ENCODE measurements around the gene PHF21B. TPM values are rescaled to one million over a fixed set of nuclear protein-coding genes. Genes with fewer than 3 reads are reported as not detected.
A peak's percentile ranks its signal among the peaks of the same experiment; 100 is the strongest.

PHF21B gene
- total RNA-seq, 1 donor from 2014 or later, result 3.9 TPM

DNA sequence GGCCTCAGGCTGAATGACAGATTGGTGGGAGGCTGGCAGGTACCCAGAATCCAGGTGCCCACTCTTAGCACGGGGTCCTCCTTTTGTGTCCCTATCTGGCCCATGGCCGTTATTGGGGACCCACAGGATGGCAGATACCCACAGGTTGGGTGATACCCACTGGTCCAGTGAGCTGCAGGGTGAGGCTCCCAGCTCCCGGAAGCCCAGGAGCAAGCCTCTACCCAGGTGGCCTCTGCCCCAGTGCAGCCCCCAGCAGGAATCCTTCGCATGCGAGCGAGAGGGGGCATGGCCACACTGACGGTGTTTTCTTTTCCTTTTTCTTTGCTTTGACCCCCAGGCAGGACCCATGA is 116.1 kb downstream of the PHF21B start:
- DNase-seq (ENCODE audit: low spot score), result peak; percentile 32

DNA sequence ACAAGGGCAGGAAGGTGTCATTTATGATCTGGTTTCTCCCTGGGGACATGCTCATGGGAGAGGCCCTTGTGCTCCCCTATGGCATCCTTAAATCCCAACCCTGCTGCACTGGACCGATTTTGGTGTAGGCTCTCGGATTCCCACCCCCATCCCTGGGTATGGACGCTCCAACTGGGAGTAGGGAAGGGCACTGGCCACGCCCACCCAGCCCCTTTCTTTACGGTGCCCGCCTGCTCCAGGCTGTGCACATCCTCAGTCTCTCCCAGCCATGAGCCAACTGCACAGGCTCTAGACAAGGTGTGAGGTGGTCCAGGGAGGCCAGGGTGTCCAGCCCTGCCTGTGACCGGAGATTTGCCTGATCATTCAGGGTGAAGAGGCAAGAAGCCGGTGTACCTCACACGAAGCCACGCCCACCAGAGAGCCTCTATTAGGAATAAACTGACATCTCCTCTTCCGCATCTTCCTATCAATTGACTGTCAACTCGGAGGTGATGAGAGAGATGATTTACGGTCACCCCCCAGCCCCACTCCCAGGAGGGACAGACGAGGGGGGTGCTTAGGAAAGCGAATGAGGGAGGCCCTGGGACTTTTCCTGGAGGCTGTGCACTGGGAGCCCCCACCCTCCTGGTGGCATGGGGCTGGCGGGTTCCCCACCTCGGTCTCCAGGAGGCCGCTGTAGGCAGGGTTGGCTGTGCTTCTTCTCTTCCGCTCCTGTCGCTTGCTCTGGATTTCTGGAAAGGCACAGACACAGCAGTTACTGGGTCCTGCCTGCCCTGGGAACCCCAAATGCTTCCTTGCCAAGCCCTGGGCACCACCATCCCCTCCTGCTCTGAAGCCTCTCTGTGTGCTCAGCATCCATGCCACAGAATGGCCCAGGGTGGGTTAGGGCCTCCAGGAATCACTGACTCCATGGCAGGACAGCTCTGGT is 116.7 kb downstream of the PHF21B start:
- peak; percentile 32 for DNase-seq (ENCODE audit: low spot score)

DNA sequence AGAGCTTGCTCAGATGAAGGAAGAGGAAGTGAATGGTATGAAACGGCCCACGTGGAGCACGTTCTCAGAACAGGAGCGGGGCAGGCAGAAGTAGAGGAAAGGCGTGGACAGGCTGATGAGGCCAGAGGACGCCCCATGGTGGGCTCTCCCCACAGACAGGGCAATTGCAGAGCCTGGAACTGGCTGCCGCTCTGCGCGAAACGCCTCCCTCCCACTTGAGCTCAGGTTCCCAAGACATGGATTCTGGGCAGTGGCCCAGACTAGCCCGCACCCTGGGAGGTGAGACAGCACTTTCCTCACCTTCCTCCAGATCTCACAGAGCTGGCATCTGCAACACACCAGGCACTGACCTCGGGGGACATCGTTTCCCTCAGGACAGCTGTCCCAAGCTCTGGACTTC is 117.6 kb downstream of the PHF21B start:
- DNase-seq (ENCODE audit: low spot score), result no peak

- no peak for DNase-seq (ENCODE audit: low spot score)
These were observed 118.0 kb downstream of the PHF21B start for GRCh38 chr22:44891791-44892190.

- DNase-seq (ENCODE audit: low spot score), result no peak
These were observed 118.5 kb downstream of the PHF21B start for GRCh38 chr22:44891293-44891747.

DNA sequence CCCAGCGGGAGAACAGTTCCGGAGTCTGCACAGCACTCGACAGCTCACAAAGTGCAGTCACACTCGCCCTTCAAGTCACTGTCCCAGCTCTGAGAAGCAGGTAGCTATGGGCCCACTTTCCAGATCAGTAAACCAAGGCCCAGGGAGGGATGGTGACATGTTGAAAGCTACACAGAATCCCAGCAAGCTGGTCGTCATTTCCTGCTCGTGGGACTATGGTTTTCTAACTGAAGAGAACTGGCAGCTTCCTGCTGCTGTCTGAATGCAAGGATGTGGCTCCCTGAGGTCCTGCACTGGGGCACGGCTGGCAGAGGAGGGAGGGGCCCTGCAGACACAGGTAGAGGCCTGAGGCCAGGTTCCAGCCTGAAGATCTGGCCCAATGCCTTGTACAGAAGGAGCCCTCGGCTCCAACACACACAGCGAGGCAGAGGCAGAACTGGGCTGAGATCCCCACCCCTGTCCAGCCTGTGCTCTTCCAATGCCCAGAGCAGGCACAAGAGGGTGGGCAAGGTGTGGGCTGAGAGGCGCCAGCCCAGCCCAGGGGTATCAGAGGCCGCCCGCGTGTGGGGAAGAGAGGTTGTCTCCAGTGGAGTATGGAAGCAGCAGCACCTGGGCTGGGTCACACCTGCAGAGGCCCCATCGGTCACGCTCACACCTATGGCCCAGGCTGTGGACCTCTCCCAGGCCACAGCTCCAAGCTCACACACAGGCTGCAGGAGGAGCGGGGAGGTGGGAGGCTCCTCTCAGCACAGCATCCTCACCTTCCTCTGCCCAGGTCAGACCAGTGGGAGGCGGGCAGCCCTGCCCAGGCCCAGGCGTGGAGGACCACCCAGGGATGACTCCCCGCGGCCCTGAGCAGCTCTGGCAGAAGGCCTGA is 119.2 kb downstream of the PHF21B start:
- DNase-seq (ENCODE audit: low spot score), result no peak

DNA sequence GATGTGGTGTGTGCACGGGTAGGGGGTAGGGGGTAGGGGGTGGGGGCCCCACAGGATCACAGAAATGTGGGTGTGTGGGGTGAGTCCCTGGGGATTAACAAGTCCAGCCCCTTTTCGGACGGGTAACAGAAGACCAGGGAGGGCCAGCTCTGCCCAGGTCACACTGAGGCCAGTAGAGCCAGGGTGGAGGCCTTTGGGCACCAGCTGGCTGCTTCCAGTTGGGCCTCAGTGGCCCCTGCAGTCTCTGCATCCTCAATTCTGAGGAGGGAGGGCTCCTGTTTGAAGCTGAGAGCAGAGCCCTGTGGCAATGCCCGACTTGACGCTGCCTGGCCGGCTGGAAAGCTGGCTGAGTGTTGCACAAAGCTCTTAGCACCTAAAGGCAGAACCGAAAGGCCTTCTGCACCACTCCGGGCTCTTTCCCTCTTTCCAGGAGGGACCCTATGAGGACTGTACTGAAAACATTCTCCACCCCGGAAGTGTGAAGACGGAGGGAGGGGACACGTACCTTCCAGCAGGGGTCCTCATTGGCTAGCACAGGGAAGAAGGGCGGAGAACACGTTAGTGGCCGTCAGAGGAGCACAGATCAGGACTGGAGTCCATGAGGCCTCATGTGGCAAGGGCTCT is 120.4 kb downstream of the PHF21B start:
- DNase-seq (ENCODE audit: low spot score), result no peak

DNA sequence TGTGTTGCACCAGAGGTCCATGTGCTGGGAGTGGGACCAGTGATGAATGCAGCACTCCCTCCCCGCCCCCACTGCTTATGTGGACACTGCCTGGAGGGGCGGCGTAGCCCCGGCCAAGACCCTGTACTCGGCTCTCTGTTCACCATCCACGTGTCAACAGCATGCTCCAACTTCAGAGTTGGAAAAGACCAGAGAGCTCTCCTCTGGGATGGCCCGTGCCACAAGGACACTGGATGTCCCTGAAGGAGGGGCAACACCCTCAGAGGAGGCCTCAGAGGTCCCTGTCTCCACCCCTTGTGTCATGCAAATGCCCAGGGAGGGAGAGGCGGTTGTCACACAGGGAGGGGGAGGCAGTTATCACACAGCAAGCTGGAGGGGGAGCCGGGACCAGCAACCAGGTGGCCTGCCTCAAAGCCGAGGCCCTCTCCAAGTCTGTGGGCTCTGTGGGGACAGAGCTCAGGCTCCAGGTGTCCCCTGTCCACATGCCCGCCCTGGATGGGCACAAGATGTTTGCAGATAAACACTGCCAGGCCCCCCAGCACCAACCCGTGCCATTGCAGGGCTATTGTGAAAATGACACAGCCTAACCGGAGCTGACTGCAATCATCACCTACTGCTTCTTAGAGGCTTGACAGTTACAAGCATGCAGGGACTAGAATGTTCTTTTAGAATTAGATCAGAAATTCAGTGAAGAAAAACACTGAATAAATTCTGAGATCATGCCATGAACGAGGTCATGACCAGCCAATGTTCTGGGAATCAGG is 121.1 kb downstream of the PHF21B start:
- no peak for DNase-seq (ENCODE audit: low spot score)

- DNase-seq (ENCODE audit: low spot score), result no peak
These were observed 121.9 kb downstream of the PHF21B start for GRCh38 chr22:44887941-44888366.

GRCh38 chr22:44885806-44886360 is 123.9 kb downstream of the PHF21B start:
- no peak for DNase-seq (ENCODE audit: low spot score)

DNA sequence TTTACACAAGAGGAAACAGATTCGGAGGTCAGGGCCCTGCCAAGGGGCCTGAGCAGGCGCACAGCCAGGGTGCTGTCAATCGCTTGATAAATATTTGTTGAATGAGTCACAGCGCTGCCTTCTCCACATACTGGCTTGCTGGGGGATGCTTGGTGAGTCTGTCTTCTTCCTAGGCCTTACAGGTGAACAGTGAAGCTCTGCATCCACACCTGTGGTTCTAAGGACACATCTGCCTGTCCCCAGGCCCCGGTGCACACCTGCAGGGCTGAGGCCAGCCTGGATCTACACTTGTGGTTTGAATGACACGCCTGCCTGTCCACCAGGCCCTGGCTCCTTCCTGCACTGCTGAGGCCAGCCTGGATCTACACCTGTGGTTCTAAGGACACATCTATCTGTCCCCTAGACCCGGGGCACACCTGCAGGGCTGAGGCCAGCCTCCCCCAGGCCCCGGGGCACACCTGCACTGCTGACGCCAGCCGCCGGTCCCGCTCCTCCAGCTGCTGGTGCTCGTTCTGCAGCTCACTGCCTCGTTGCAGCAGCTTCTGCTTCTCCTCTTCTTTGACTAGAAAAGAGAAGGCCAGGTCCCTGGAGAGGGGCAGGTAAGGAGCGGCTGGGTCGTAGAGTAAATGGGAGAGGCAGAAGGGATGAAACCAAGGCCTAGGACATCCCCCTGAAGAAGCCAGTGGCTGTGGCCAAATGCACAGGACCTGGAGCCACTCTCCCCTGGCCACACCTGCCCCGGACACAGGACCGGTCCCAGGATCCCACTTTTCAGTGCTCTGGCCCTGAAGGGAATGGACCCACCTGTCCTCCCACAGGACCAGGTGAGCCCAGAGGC is 124.6 kb downstream of the PHF21B start:
- no peak for DNase-seq (ENCODE audit: low spot score)

DNA sequence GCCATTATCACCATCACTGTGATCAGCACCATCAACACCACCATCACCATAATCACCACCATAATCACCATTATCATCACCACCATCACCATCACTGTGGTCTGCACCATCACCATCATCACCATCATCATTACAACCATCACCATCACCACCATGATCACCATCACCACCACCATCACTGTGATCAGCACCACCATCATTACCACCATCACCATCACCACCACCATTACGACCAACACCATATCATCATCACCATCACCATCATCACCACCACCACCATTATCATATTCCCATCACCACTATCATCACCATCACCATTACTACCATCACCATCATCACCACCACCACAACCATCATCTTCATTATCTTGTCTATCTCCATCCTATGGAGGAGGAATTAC is 125.2 kb downstream of the PHF21B start:
- no peak for DNase-seq (ENCODE audit: low spot score)

DNA sequence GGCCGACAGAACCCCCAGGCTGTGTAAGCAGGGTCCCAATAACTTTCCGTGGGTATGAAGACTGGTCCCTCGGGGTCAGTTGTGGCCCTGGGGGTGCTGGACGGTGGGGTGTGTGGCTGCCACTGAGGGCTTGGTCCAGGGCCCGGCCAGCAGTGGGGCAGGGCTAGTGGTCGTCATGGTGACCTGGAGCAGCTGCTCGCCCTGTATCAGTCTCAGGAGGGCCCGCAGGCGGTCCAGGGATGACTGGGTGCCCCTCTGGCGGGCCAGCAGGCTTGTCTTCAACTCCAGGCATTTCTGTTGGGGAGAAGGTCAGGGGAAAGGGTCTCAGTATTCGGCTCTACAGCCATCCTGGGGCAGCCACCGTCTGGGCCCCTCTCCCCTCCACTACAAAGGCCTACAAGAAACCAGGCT is 126.8 kb downstream of the PHF21B start:
- DNase-seq (ENCODE audit: low spot score), result no peak

GRCh38 chr22:44882226-44882905 is 127.4 kb downstream of the PHF21B start:
- no peak for DNase-seq (ENCODE audit: low spot score)

- DNase-seq (ENCODE audit: low spot score), result no peak
These were observed 128.2 kb downstream of the PHF21B start for GRCh38 chr22:44881624-44882023.

- DNase-seq (ENCODE audit: low spot score), result no peak
These were observed 129.1 kb downstream of the PHF21B start for GRCh38 chr22:44880610-44881290.

- DNase-seq (ENCODE audit: low spot score), result no peak
These were observed 130.5 kb downstream of the PHF21B start for GRCh38 chr22:44879301-44879680.

- DNase-seq (ENCODE audit: low spot score), result no peak
These were observed 131.1 kb downstream of the PHF21B start for GRCh38 chr22:44878483-44879300.

Data from ureter (tissue), 1 donor.